Measurements from ENCODE around the gene AUTS2. TPM values are rescaled to one million over a fixed set of nuclear protein-coding genes. Genes with fewer than 3 reads are reported as not detected.

The AUTS2 gene
- total RNA-seq, 1 experiment from 2014 or later = 50.0 TPM

DNA sequence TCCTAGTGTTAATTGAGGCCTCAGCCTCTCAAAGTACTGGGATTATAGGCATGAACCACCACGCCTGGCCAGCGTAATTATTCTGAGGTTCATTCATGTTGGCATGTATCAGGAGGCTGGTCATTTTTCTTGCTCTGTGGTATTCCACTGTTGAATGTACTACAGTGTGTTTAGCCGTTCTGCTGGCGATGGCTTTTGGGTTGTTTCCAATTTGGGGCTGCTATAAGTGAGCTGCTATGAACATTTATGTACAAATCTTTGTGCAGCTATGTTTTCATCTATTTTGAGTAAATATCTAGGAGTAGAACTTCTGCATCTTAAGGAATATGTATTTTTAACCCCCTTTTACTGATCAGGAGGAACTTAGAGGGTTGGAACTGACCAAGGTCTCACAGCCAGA, 145.8 kb downstream of the AUTS2 start:
- H3K4me1 Mint-ChIP-seq = peaks cover 14% of the 10 kb centered on the region
- H3K4me3 Mint-ChIP-seq = no peak overlapping the region
- POLR2A ChIA-PET = no interaction called here
- TF ChIP-seq ESRRA (CRISPR knock-in tag; IDR thresholded peaks at IDR 0.05; ENCODE audit: borderline replicate concordance) = no peak
- TF ChIP-seq SOX15 (CRISPR knock-in tag; IDR thresholded peaks at IDR 0.05) = no peak
- no peak for TF ChIP-seq SP1 (CRISPR knock-in tag; conservative IDR thresholded peaks at IDR 0.05)
- ATAC-seq (no peak), DNase-seq (ENCODE audit: low spot score) (no peak)
- H3K9me3 Mint-ChIP-seq = peaks cover 7% of the 10 kb centered on the region; the same call in 1 of the 2 replicates
- no peaks in the 10 kb centered on the region for H3K27me3 Mint-ChIP-seq (ENCODE audit: low read depth)
- H3K27ac Mint-ChIP-seq = no peak overlapping the region
- CTCF ChIA-PET = no interaction called here
- H3K36me3 Mint-ChIP-seq = no peaks in the 10 kb centered on the region

DNA sequence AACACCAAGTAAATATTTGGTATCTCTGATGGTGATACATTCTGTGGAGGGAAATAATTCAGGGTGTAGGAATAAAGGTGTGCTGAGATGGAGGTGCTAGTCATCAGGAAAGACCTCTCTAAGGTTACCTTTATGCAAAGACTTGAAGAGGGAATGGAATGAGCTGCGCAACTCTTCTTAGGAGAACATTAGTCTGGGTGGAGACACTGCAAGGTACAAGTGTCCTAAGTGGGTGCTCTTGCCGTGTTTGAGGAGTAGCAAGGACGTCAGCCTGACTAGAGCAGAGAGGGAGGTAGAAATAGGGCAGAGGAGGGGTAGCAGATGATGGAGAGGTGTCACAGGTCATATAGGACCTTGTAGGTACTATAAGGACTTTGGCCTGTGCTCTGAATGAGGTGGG, 148.1 kb downstream of the AUTS2 start:
- Mint-ChIP-seq H3K4me1 (peaks cover 21% of the 10 kb centered on the region), H3K4me3 (no peak overlapping the region), H3K36me3 (no peaks in the 10 kb centered on the region), H3K27me3 (ENCODE audit: low read depth) (no peaks in the 10 kb centered on the region), H3K9me3 (peaks cover 7% of the 10 kb centered on the region; the same call in 1 of the 2 replicates), H3K27ac (no peak overlapping the region)
- ChIA-PET POLR2A (no interaction called here), CTCF (no interaction called here)
- TF ChIP-seq, protein P1, sequence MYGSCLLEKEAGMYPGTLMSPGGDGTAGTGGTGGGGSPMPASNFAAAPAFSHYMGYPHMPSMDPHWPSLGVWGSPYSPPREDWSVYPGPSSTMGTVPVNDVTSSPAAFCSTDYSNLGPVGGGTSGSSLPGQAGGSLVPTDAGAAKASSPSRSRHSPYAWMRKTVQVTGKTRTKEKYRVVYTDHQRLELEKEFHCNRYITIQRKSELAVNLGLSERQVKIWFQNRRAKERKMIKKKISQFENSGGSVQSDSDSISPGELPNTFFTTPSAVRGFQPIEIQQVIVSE (CRISPR knock-in tag; IDR thresholded peaks at IDR 0.05; ENCODE audit: borderline replicate concordance) = no peak
- TF ChIP-seq PRRX2 (CRISPR knock-in tag; IDR thresholded peaks at IDR 0.05) = no peak
- no peak for TF ChIP-seq CREM (CRISPR knock-in tag; IDR thresholded peaks at IDR 0.05)
- TF ChIP-seq MYBL2 (CRISPR knock-in tag; IDR thresholded peaks at IDR 0.05) = no peak
- TF ChIP-seq NR1H2 (CRISPR knock-in tag; IDR thresholded peaks at IDR 0.05) = no peak
- TF ChIP-seq, protein P2, sequence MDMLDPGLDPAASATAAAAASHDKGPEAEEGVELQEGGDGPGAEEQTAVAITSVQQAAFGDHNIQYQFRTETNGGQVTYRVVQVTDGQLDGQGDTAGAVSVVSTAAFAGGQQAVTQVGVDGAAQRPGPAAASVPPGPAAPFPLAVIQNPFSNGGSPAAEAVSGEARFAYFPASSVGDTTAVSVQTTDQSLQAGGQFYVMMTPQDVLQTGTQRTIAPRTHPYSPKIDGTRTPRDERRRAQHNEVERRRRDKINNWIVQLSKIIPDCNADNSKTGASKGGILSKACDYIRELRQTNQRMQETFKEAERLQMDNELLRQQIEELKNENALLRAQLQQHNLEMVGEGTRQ (CRISPR knock-in tag; IDR thresholded peaks at IDR 0.05) = no peak
- no peak for TF ChIP-seq JAZF1 (CRISPR knock-in tag; IDR thresholded peaks at IDR 0.05)
- TF ChIP-seq RORB (CRISPR knock-in tag; IDR thresholded peaks at IDR 0.05) = no peak
- TF ChIP-seq ZNF232 (CRISPR knock-in tag; IDR thresholded peaks at IDR 0.05) = no peak
- TF ChIP-seq, protein P3, sequence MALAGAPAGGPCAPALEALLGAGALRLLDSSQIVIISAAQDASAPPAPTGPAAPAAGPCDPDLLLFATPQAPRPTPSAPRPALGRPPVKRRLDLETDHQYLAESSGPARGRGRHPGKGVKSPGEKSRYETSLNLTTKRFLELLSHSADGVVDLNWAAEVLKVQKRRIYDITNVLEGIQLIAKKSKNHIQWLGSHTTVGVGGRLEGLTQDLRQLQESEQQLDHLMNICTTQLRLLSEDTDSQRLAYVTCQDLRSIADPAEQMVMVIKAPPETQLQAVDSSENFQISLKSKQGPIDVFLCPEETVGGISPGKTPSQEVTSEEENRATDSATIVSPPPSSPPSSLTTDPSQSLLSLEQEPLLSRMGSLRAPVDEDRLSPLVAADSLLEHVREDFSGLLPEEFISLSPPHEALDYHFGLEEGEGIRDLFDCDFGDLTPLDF (CRISPR knock-in tag; IDR thresholded peaks at IDR 0.05) = no peak
- TF ChIP-seq, protein P4, sequence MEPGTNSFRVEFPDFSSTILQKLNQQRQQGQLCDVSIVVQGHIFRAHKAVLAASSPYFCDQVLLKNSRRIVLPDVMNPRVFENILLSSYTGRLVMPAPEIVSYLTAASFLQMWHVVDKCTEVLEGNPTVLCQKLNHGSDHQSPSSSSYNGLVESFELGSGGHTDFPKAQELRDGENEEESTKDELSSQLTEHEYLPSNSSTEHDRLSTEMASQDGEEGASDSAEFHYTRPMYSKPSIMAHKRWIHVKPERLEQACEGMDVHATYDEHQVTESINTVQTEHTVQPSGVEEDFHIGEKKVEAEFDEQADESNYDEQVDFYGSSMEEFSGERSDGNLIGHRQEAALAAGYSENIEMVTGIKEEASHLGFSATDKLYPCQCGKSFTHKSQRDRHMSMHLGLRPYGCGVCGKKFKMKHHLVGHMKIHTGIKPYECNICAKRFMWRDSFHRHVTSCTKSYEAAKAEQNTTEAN (CRISPR knock-in tag; IDR thresholded peaks at IDR 0.05) = no peak
- TF ChIP-seq KAT7 (CRISPR knock-in tag; IDR thresholded peaks at IDR 0.05; ENCODE audit: borderline replicate concordance) = no peak
- no peak for TF ChIP-seq CBFB (CRISPR knock-in tag; IDR thresholded peaks at IDR 0.05; ENCODE audit: low read depth)
- TF ChIP-seq FOXK1 (CRISPR knock-in tag; IDR thresholded peaks at IDR 0.05) = no peak
- TF ChIP-seq, protein P5, sequence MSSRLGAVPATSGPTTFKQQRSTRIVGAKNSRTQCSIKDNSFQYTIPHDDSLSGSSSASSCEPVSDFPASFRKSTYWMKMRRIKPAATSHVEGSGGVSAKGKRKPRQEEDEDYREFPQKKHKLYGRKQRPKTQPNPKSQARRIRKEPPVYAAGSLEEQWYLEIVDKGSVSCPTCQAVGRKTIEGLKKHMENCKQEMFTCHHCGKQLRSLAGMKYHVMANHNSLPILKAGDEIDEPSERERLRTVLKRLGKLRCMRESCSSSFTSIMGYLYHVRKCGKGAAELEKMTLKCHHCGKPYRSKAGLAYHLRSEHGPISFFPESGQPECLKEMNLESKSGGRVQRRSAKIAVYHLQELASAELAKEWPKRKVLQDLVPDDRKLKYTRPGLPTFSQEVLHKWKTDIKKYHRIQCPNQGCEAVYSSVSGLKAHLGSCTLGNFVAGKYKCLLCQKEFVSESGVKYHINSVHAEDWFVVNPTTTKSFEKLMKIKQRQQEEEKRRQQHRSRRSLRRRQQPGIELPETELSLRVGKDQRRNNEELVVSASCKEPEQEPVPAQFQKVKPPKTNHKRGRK (CRISPR knock-in tag; IDR thresholded peaks at IDR 0.05; ENCODE audit: borderline replicate concordance) = no peak
- ATAC-seq = no peak
- DNase-seq (ENCODE audit: low spot score) = no peak

DNA sequence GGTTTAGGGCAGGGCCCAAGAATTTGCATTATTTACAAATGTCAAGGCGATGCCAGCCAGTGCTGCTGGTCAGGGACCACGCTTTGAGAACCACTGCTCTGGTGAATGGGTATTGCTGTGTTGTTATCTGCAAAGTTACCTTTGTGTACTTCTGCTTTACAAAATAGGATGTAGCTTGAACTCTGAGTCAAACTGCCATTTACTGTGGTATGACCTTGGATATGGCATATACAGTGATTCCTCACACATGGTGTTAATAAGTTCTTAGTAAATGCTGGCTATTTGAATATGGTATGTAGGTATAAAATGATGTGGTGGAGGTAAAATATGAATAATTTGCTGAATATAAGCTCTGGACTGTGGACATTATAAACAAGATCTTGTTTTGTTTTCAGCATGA, 148.9 kb downstream of the AUTS2 start:
- ChIA-PET CTCF (no interaction called here), POLR2A (no interaction called here)
- Mint-ChIP-seq H3K27ac (no peak overlapping the region), H3K4me3 (no peak overlapping the region), H3K9me3 (peaks cover 7% of the 10 kb centered on the region; the same call in 1 of the 2 replicates), H3K36me3 (no peaks in the 10 kb centered on the region), H3K27me3 (ENCODE audit: low read depth) (no peaks in the 10 kb centered on the region), H3K4me1 (peaks cover 21% of the 10 kb centered on the region)
- ATAC-seq (no peak), DNase-seq (ENCODE audit: low spot score) (no peak)
- TF ChIP-seq CREB1 (CRISPR knock-in tag; IDR thresholded peaks at IDR 0.05) = no peak
- TF ChIP-seq, protein P3 (CRISPR knock-in tag; IDR thresholded peaks at IDR 0.05) = no peak
- TF ChIP-seq NFATC4 (CRISPR knock-in tag; IDR thresholded peaks at IDR 0.05) = no peak
- TF ChIP-seq, protein P6, sequence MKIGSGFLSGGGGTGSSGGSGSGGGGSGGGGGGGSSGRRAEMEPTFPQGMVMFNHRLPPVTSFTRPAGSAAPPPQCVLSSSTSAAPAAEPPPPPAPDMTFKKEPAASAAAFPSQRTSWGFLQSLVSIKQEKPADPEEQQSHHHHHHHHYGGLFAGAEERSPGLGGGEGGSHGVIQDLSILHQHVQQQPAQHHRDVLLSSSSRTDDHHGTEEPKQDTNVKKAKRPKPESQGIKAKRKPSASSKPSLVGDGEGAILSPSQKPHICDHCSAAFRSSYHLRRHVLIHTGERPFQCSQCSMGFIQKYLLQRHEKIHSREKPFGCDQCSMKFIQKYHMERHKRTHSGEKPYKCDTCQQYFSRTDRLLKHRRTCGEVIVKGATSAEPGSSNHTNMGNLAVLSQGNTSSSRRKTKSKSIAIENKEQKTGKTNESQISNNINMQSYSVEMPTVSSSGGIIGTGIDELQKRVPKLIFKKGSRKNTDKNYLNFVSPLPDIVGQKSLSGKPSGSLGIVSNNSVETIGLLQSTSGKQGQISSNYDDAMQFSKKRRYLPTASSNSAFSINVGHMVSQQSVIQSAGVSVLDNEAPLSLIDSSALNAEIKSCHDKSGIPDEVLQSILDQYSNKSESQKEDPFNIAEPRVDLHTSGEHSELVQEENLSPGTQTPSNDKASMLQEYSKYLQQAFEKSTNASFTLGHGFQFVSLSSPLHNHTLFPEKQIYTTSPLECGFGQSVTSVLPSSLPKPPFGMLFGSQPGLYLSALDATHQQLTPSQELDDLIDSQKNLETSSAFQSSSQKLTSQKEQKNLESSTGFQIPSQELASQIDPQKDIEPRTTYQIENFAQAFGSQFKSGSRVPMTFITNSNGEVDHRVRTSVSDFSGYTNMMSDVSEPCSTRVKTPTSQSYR (CRISPR knock-in tag; IDR thresholded peaks at IDR 0.05) = no peak
- no peak for TF ChIP-seq SP1 (CRISPR knock-in tag; conservative IDR thresholded peaks at IDR 0.05)
- TF ChIP-seq, protein P7, sequence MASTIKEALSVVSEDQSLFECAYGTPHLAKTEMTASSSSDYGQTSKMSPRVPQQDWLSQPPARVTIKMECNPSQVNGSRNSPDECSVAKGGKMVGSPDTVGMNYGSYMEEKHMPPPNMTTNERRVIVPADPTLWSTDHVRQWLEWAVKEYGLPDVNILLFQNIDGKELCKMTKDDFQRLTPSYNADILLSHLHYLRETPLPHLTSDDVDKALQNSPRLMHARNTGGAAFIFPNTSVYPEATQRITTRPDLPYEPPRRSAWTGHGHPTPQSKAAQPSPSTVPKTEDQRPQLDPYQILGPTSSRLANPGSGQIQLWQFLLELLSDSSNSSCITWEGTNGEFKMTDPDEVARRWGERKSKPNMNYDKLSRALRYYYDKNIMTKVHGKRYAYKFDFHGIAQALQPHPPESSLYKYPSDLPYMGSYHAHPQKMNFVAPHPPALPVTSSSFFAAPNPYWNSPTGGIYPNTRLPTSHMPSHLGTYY (CRISPR knock-in tag; IDR thresholded peaks at IDR 0.05) = no peak
- no peak for TF ChIP-seq TEAD4 (CRISPR knock-in tag; IDR thresholded peaks at IDR 0.05)
